Activated naive CD8-positive, alpha-beta T cell (primary cell): ENCODE measurements around the gene TEPSIN.
A peak's percentile ranks its signal among the peaks of the same experiment; 100 is the strongest.
"Not testable (repeated sequence)": the region's sequence is repeated elsewhere in the genome, so short reads cannot be mapped to it uniquely, and the experiment has no call there.

Experiments used
- H3K27ac Mint-ChIP-seq: one replicate; pipeline ENCODE4 v1.8.0; 2021; ENCODE audit warnings: mixed read lengths
- H3K27me3 Mint-ChIP-seq: one replicate; pipeline ENCODE4 v1.8.0; 2021; ENCODE audit warnings: mixed read lengths
- H3K36me3 Mint-ChIP-seq: one replicate; pipeline ENCODE4 v1.8.0; 2021; ENCODE audit warnings: mixed read lengths
- H3K4me1 Mint-ChIP-seq: one replicate; pipeline ENCODE4 v1.8.0; 2021; ENCODE audit warnings: low read depth, mixed read lengths
- H3K4me3 Mint-ChIP-seq: one replicate; pipeline ENCODE4 v1.8.0; 2021; ENCODE audit warnings: mild to moderate bottlenecking, mixed read lengths
- H3K9me3 Mint-ChIP-seq: one replicate; pipeline ENCODE4 v1.8.0; 2021; ENCODE audit warnings: low read depth, mixed read lengths

Gene TEPSIN

GRCh38 chr17:81228834-81229665 lies 9.8 kb downstream of the TEPSIN start:
- no peak overlapping the region for H3K4me3 Mint-ChIP-seq
- H3K27me3 Mint-ChIP-seq, result no peaks in the 10 kb centered on the region
- no peak overlapping the region for H3K27ac Mint-ChIP-seq
- H3K9me3 Mint-ChIP-seq, result no peaks in the 10 kb centered on the region
- peaks cover 8% of the 10 kb centered on the region for H3K36me3 Mint-ChIP-seq
- peaks cover 4% of the 10 kb centered on the region for H3K4me1 Mint-ChIP-seq

GRCh38 chr17:81228420-81228819 lies 10.4 kb downstream of the TEPSIN start:
- peaks cover 8% of the 10 kb centered on the region for H3K36me3 Mint-ChIP-seq
- no peak overlapping the region for H3K4me3 Mint-ChIP-seq
- no peak overlapping the region for H3K27ac Mint-ChIP-seq

GRCh38 chr17:81227630-81228029 lies 11.2 kb downstream of the TEPSIN start:
- H3K27me3 Mint-ChIP-seq, H3K36me3 Mint-ChIP-seq, H3K4me3 Mint-ChIP-seq, H3K9me3 Mint-ChIP-seq: not testable (repeated sequence)
- H3K4me1 Mint-ChIP-seq, result peaks cover 11% of the 10 kb centered on the region
- H3K27ac Mint-ChIP-seq, result peak overlapping the region; percentile 18

More at GRCh38 chr17:81228420-81228819, 10.4 kb downstream of the TEPSIN start:
- Mint-ChIP-seq H3K9me3 (no peaks in the 10 kb centered on the region), H3K27me3 (no peaks in the 10 kb centered on the region), H3K4me1 (peaks cover 11% of the 10 kb centered on the region)

- H3K27me3 Mint-ChIP-seq, result no peaks in the 10 kb centered on the region
- peaks cover 14% of the 10 kb centered on the region for H3K4me1 Mint-ChIP-seq
- peak overlapping the region; percentile 82 for H3K4me3 Mint-ChIP-seq
- no peaks in the 10 kb centered on the region for H3K9me3 Mint-ChIP-seq
- peak overlapping the region; percentile 86 for H3K27ac Mint-ChIP-seq
- H3K36me3 Mint-ChIP-seq, result no peaks in the 10 kb centered on the region
Measured at GRCh38 chr17:81223762-81224130, 15.1 kb downstream of the TEPSIN start.

- H3K4me3 Mint-ChIP-seq, result peak within 1 kb of the TSS; percentile 82
- no peaks in the 10 kb centered on the region for H3K27me3 Mint-ChIP-seq
- H3K9me3 Mint-ChIP-seq, result no peaks in the 10 kb centered on the region
- H3K36me3 Mint-ChIP-seq, result no peaks in the 10 kb centered on the region
- peaks cover 14% of the 10 kb centered on the region for H3K4me1 Mint-ChIP-seq
- peak within 1 kb of the TSS; percentile 86 for H3K27ac Mint-ChIP-seq
Measured at GRCh38 chr17:81222906-81223761, 15.7 kb downstream of the TEPSIN start, which contains the start of gene CEP131. TSS of gene CEP131 (minus strand) at chr17:81222965. CDS start at chr17:81220056, 2,909 bp downstream.

GRCh38 chr17:81222620-81222905 lies 16.3 kb downstream of the TEPSIN start:
- Mint-ChIP-seq H3K36me3 (no peaks in the 10 kb centered on the region), H3K27me3 (no peaks in the 10 kb centered on the region), H3K4me3 (peak overlapping the region; percentile 68), H3K4me1 (peaks cover 11% of the 10 kb centered on the region), H3K27ac (no peak overlapping the region), H3K9me3 (no peaks in the 10 kb centered on the region)

GRCh38 chr17:81221842-81222619 lies 16.8 kb downstream of the TEPSIN start:
- no peaks in the 10 kb centered on the region for H3K27me3 Mint-ChIP-seq

GRCh38 chr17:81221371-81221841 lies 17.4 kb downstream of the TEPSIN start:
- Mint-ChIP-seq H3K36me3 (no peaks in the 10 kb centered on the region), H3K4me1 (peaks cover 11% of the 10 kb centered on the region), H3K4me3 (peak overlapping the region; percentile 53), H3K27ac (no peak overlapping the region), H3K9me3 (no peaks in the 10 kb centered on the region), H3K27me3 (no peaks in the 10 kb centered on the region)

More at GRCh38 chr17:81221842-81222619, 16.8 kb downstream of the TEPSIN start:
- no peaks in the 10 kb centered on the region for H3K36me3 Mint-ChIP-seq
- peaks cover 11% of the 10 kb centered on the region for H3K4me1 Mint-ChIP-seq
- no peak overlapping the region for H3K27ac Mint-ChIP-seq
- peak overlapping the region; percentile 53 for H3K4me3 Mint-ChIP-seq
- H3K9me3 Mint-ChIP-seq, result no peaks in the 10 kb centered on the region

GRCh38 chr17:81219476-81220180 lies 19.2 kb downstream of the TEPSIN start:
- H3K27me3 Mint-ChIP-seq, result no peaks in the 10 kb centered on the region
- H3K27ac Mint-ChIP-seq, result no peak overlapping the region
- H3K4me3 Mint-ChIP-seq, result no peak overlapping the region
- H3K4me1 Mint-ChIP-seq, result peaks cover 11% of the 10 kb centered on the region
- H3K9me3 Mint-ChIP-seq, result no peaks in the 10 kb centered on the region
- no peaks in the 10 kb centered on the region for H3K36me3 Mint-ChIP-seq

GRCh38 chr17:81218991-81219390 lies 19.9 kb downstream of the TEPSIN start:
- Mint-ChIP-seq H3K36me3 (no peaks in the 10 kb centered on the region), H3K4me1 (peaks cover 10% of the 10 kb centered on the region), H3K9me3 (no peaks in the 10 kb centered on the region), H3K27me3 (no peaks in the 10 kb centered on the region), H3K27ac (no peak overlapping the region), H3K4me3 (no peak overlapping the region)

GRCh38 chr17:81218459-81218858 lies 20.4 kb downstream of the TEPSIN start:
- Mint-ChIP-seq H3K4me1 (peaks cover 5% of the 10 kb centered on the region), H3K9me3 (no peaks in the 10 kb centered on the region), H3K36me3 (no peaks in the 10 kb centered on the region), H3K27me3 (no peaks in the 10 kb centered on the region), H3K4me3 (no peak overlapping the region), H3K27ac (no peak overlapping the region)

- no peak overlapping the region for H3K4me3 Mint-ChIP-seq
- H3K27me3 Mint-ChIP-seq, result no peaks in the 10 kb centered on the region
- no peaks in the 10 kb centered on the region for H3K9me3 Mint-ChIP-seq
- no peak overlapping the region for H3K27ac Mint-ChIP-seq
- H3K36me3 Mint-ChIP-seq, result no peaks in the 10 kb centered on the region
- peaks cover 4% of the 10 kb centered on the region for H3K4me1 Mint-ChIP-seq
Measured at GRCh38 chr17:81217491-81217890, 21.4 kb downstream of the TEPSIN start.

GRCh38 chr17:81213978-81214377 lies 24.9 kb downstream of the TEPSIN start:
- no peaks in the 10 kb centered on the region for H3K27me3 Mint-ChIP-seq
- no peaks in the 10 kb centered on the region for H3K36me3 Mint-ChIP-seq
- no peaks in the 10 kb centered on the region for H3K9me3 Mint-ChIP-seq
- no peak overlapping the region for H3K27ac Mint-ChIP-seq
- H3K4me1 Mint-ChIP-seq, result no peaks in the 10 kb centered on the region
- H3K4me3 Mint-ChIP-seq, result no peak overlapping the region

GRCh38 chr17:81212365-81212764 lies 26.5 kb downstream of the TEPSIN start:
- H3K36me3 Mint-ChIP-seq, result no peaks in the 10 kb centered on the region
- H3K27me3 Mint-ChIP-seq, result no peaks in the 10 kb centered on the region
- no peak overlapping the region for H3K27ac Mint-ChIP-seq
- H3K4me1 Mint-ChIP-seq, result no peaks in the 10 kb centered on the region
- no peaks in the 10 kb centered on the region for H3K9me3 Mint-ChIP-seq
- H3K4me3 Mint-ChIP-seq, result no peak overlapping the region
